NT2/D1 (cell line): Measurements from ENCODE around the gene CD300H.

ENCODE experiments used
- DNase-seq: peaks from one replicate; pipeline ENCODE4 v3.0.0-alpha.2; 2011; ENCODE audit warnings: low read depth, low spot score
- H3K27me3 ChIP-seq: 2 replicates; pipeline ENCODE4 v1.6.0; 2011; ENCODE audit warnings: mild to moderate bottlenecking; ENCODE audit not compliant: insufficient read length, insufficient read depth
- H3K36me3 ChIP-seq: 2 replicates; pipeline ENCODE4 v1.6.1; 2011; ENCODE audit warnings: mild to moderate bottlenecking, low read length, mixed read lengths; ENCODE audit not compliant: insufficient read depth, insufficient read length
- H3K4me1 ChIP-seq: 2 replicates; pipeline ENCODE4 v1.5.1; 2011; ENCODE audit not compliant: insufficient read depth, insufficient read length
- H3K4me3 ChIP-seq: 2 replicates; pipeline ENCODE4 v1.5.1; 2011; ENCODE audit warnings: low read depth; ENCODE audit not compliant: insufficient read length
- H3K9ac ChIP-seq: 2 replicates; pipeline ENCODE4 v1.6.0; 2011; ENCODE audit warnings: low read depth; ENCODE audit not compliant: insufficient read length
- H3K9me3 ChIP-seq: 2 replicates; pipeline ENCODE4 v1.5.1; 2011; ENCODE audit warnings: mild to moderate bottlenecking, low read length; ENCODE audit not compliant: insufficient read depth
- SUZ12 ChIP-seq: IDR thresholded peaks from 2 replicates; pipeline ENCODE4 v1.6.1; 2011; ENCODE audit not compliant: insufficient read length, insufficient read depth; ENCODE audit errors: extremely low read depth
- YY1 ChIP-seq: IDR thresholded peaks from 2 replicates; pipeline ENCODE4 v1.6.1; 2011; ENCODE audit not compliant: insufficient read length, insufficient read depth
- ZNF274 ChIP-seq: IDR thresholded peaks from 2 replicates; pipeline ENCODE4 v1.6.1; 2011; ENCODE audit warnings: mild to moderate bottlenecking, low read depth, low read length

CD300H gene

DNA sequence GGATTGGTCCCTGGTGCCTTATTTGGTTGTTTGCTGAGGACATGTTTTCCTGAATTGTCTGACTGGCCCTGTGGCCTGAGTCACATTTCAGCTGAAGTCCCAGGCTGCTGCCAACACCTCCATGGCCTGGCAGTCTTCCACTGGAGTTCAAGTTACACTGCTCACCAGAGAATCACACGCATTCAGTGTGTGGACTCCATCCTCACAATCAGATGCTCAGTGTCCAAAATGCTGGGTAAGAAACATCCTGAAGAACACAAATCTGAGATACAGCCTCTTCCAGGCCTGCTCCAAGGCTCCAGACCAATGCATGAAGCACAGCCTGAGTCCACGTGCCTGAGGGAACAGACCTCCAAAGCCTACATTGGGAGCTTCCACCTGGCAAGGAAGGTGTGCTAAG is 55.3 kb downstream of the CD300H start:
- no peak for DNase-seq
- Histone ChIP-seq H3K4me3 (no peak overlapping the region), H3K4me1 (no peaks in the 10 kb centered on the region), H3K9me3 (peaks cover 16% of the 10 kb centered on the region), H3K36me3 (no peaks in the 10 kb centered on the region), H3K9ac (no peak overlapping the region), H3K27me3 (peaks cover 3% of the 10 kb centered on the region)
- no peak for TF ChIP-seq YY1
- TF ChIP-seq ZNF274 = no peak
- TF ChIP-seq SUZ12 = no peak
